ENCODE results near the gene PTPRR.

DNA sequence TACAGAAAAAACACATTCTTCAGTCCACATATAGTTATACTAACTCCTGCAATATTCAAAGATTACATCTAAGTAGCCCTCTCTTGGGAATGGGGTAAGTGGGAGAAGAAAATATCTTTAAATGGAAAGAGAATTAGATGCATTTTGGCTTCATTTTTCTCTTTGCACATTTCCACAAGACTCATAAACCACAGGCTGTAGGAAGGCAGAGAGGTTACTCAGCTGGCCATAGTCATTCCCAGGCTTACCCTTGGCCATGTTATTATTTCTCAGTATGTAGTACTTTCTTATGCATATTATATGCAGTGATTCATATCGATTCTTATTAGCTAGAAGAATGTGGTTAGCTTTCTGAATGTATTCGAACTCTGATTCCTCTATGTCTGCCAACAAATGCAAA lies 92.2 kb downstream of the PTPRR start:
- no peak for TF ChIP-seq POLR2AphosphoS5 (IDR thresholded peaks at IDR 0.05)
- no peak for TF ChIP-seq POLR2A (IDR thresholded peaks at IDR 0.05)
- TF ChIP-seq, protein P1, sequence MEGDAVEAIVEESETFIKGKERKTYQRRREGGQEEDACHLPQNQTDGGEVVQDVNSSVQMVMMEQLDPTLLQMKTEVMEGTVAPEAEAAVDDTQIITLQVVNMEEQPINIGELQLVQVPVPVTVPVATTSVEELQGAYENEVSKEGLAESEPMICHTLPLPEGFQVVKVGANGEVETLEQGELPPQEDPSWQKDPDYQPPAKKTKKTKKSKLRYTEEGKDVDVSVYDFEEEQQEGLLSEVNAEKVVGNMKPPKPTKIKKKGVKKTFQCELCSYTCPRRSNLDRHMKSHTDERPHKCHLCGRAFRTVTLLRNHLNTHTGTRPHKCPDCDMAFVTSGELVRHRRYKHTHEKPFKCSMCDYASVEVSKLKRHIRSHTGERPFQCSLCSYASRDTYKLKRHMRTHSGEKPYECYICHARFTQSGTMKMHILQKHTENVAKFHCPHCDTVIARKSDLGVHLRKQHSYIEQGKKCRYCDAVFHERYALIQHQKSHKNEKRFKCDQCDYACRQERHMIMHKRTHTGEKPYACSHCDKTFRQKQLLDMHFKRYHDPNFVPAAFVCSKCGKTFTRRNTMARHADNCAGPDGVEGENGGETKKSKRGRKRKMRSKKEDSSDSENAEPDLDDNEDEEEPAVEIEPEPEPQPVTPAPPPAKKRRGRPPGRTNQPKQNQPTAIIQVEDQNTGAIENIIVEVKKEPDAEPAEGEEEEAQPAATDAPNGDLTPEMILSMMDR (IDR thresholded peaks at IDR 0.05 in 8 of 11, conservative IDR thresholded peaks at IDR 0.05 in 3 of 11), result no peak
